ENCODE data around the gene NIN.

NIN gene

GRCh38 chr14:50786751-50787464, 44.1 kb downstream of the NIN start:
- no peak for TF ChIP-seq SIN3A (IDR thresholded peaks at IDR 0.05; ENCODE audit: borderline replicate concordance, insufficient read depth, low read length)

GRCh38 chr14:50785457-50786063, 45.4 kb downstream of the NIN start:
- TF ChIP-seq POLR2AphosphoS5 (IDR thresholded peaks at IDR 0.05; ENCODE audit: low read depth, low read length) (no peak), REST (IDR thresholded peaks at IDR 0.05; ENCODE audit: insufficient read depth in 1 of 2, low read depth in 2 of 2, low read length in 2 of 2) (no peak), SIN3A (IDR thresholded peaks at IDR 0.05; ENCODE audit: borderline replicate concordance, insufficient read depth, low read length) (no peak), TAF1 (IDR thresholded peaks at IDR 0.05; ENCODE audit: borderline replicate concordance, insufficient read depth, low read length) (no peak), FOXP2 (optimal IDR thresholded peaks at IDR 0.05; ENCODE audit: borderline replicate concordance, extremely low read depth, extremely low read length, insufficient read depth) (no peak)

- no peak for TF ChIP-seq POLR2AphosphoS5 (IDR thresholded peaks at IDR 0.05; ENCODE audit: low read depth, low read length)
- no peak for TF ChIP-seq FOXP2 (optimal IDR thresholded peaks at IDR 0.05; ENCODE audit: borderline replicate concordance, extremely low read depth, extremely low read length, insufficient read depth)
- TF ChIP-seq SIN3A (IDR thresholded peaks at IDR 0.05; ENCODE audit: borderline replicate concordance, insufficient read depth, low read length): no peak
- TF ChIP-seq TAF1 (IDR thresholded peaks at IDR 0.05; ENCODE audit: borderline replicate concordance, insufficient read depth, low read length): no peak
- no peak for TF ChIP-seq REST (IDR thresholded peaks at IDR 0.05; ENCODE audit: insufficient read depth in 1 of 2, low read depth in 2 of 2, low read length in 2 of 2)
Observed at GRCh38 chr14:50784683-50785456, 46.1 kb downstream of the NIN start.

GRCh38 chr14:50783563-50783962, 47.4 kb downstream of the NIN start:
- TF ChIP-seq REST (IDR thresholded peaks at IDR 0.05; ENCODE audit: insufficient read depth in 1 of 2, low read depth in 2 of 2, low read length in 2 of 2) (no peak), FOXP2 (optimal IDR thresholded peaks at IDR 0.05; ENCODE audit: borderline replicate concordance, extremely low read depth, extremely low read length, insufficient read depth) (no peak), SIN3A (IDR thresholded peaks at IDR 0.05; ENCODE audit: borderline replicate concordance, insufficient read depth, low read length) (no peak), POLR2AphosphoS5 (IDR thresholded peaks at IDR 0.05; ENCODE audit: low read depth, low read length) (no peak), TAF1 (IDR thresholded peaks at IDR 0.05; ENCODE audit: borderline replicate concordance, insufficient read depth, low read length) (no peak)

GRCh38 chr14:50780393-50780792, 50.6 kb downstream of the NIN start:
- TF ChIP-seq SIN3A (IDR thresholded peaks at IDR 0.05; ENCODE audit: borderline replicate concordance, insufficient read depth, low read length) (no peak), TAF1 (IDR thresholded peaks at IDR 0.05; ENCODE audit: borderline replicate concordance, insufficient read depth, low read length) (no peak), POLR2AphosphoS5 (IDR thresholded peaks at IDR 0.05; ENCODE audit: low read depth, low read length) (no peak), REST (IDR thresholded peaks at IDR 0.05; ENCODE audit: insufficient read depth in 1 of 2, low read depth in 2 of 2, low read length in 2 of 2) (no peak)

All from PFSK-1 (cell line).